ENCODE measurements around the gene BASP1.
"Not testable (repeated sequence)": the region's sequence is repeated elsewhere in the genome, so short reads cannot be mapped to it uniquely, and the experiment has no call there.

Gene BASP1

GRCh38 chr5:17225520-17225919 lies 8.1 kb downstream of the BASP1 start:
- DNase-seq, result no peak

- no peak for DNase-seq
These were observed 10.4 kb downstream of the BASP1 start for GRCh38 chr5:17227868-17228267.

GRCh38 chr5:17228821-17229291 lies 11.4 kb downstream of the BASP1 start:
- DNase-seq, result no peak

DNA sequence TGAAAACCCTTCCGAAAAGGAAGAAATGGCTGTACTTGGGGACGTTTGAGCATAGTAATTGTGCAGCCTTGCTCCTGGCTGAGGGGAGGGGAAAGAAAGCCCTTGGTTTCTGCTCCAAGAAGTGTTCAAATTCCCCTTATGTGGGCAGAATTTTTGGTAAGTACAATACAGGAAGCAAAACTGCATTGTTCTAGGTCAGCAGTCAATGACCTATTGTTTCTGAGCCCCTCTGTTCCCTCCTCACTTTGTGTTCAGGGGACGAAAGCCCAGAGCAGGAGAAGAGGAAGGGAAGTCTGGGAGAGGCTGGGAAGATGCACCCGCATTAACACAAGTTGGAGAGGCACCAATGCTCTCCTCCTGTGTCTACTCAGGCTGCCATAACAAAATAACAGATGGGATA lies 11.9 kb downstream of the BASP1 start:
- DNase-seq, result no peak

GRCh38 chr5:17230191-17230590 lies 12.8 kb downstream of the BASP1 start:
- DNase-seq, result no peak

- no peak for DNase-seq
These were observed 13.5 kb downstream of the BASP1 start for GRCh38 chr5:17230808-17231525.

DNA sequence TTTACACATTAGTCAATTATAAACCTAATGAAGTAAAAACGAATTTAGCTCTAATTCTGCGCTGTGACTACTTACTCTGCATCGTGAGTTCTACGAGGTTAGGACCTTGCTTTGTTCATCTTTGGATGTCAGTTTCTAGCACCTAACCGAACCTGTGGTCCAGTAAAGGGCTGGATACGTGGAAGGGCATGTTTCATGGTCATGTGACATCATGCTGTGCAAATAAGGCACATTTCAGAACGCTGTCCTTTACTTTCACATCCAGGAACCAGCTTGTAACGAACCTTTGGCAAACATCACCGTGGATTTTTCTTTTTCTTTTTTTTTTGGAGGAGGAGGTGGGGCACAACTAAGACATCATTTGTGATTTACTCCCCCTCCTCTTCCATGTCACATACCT lies 15.0 kb downstream of the BASP1 start:
- no peak for DNase-seq

- no peak for DNase-seq
These were observed 16.1 kb downstream of the BASP1 start for GRCh38 chr5:17233488-17233887.

GRCh38 chr5:17234374-17234773 lies 16.9 kb downstream of the BASP1 start:
- DNase-seq, result no peak

GRCh38 chr5:17235731-17236330 lies 18.4 kb downstream of the BASP1 start:
- DNase-seq, result no peak

DNA sequence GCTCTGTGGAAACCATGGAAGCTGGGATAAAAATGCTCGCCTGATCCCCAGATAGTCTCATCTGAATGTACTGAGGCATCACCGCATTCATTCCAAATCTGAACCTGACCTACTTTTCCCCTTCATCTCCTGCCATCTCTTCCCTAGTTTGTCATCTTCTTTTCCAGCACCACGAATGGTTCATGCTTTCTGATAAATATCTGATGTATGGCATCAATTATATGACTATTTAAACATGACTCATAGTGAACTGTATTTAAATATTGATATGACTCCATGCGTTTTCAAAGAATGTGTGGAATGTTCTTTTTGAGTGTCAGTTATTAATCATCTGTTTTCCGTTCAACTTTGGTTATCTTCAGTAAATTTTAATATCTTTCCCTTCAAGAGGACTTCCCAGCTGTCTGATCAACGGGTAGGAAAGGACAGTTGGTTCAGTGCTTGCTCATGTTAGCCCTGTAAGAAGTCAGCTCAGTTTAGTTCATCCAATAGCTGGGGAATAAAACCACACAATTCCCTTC lies 21.1 kb downstream of the BASP1 start:
- no peak for DNase-seq

GRCh38 chr5:17239953-17240352 lies 22.5 kb downstream of the BASP1 start:
- no peak for DNase-seq

GRCh38 chr5:17240487-17240886 lies 23.1 kb downstream of the BASP1 start:
- DNase-seq, result no peak

DNA sequence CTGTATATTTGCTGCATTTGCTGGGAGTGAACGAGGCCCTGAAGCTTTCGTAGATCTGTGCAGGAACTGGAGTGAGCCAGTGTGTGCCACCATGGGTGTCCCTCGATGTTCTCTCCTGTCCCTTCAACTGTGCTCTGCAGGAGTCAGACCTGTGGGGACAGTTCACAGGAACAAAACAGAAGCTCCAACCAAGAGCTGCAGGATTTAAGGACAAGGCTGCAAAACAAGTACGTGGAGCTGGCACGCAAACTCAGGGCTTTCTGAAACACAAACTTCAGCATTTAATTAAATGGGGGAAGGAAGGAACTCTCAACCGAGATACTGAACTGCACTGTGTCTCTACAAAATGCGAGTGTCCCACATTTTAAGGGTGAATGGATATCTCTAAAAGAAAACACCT lies 24.2 kb downstream of the BASP1 start:
- no peak for DNase-seq

DNA sequence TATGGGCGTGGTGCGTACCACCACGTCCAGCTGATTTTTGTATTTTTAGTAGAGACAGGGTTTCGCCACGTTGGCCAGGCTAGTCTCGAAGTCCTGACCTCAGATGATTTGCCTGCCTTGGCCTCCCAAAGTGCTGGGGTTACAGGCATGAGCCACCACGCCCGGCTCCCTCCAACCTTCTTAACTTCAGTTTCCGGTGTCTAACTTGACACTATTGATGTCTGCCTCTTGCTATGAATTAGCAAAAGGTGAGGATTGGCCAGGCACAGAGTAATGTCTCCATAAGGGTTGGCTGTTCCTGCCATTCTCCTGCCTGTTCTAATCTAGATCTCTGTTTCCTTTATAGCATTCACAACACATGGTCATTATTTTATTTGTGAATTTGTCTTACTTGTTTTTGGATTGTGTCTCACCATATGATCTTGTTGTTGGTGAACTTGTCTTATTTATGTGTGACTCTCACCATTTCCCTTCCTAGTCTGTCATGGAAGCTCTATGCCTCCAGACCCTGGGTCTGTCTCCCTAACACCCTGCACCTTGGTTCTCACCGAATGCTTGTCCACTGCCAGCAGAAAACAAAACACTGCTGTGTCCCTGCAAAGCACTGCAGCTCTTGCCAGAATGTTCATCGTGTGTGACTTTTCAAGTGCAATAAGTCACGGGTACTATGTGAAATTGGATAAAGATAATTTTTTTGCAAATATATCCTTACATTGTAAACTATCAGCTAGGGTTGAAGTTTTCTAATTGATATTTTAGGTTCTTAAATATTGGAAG lies 26.0 kb downstream of the BASP1 start:
- no peak for DNase-seq

GRCh38 chr5:17249029-17249634 lies 31.7 kb downstream of the BASP1 start:
- no peak for DNase-seq

DNA sequence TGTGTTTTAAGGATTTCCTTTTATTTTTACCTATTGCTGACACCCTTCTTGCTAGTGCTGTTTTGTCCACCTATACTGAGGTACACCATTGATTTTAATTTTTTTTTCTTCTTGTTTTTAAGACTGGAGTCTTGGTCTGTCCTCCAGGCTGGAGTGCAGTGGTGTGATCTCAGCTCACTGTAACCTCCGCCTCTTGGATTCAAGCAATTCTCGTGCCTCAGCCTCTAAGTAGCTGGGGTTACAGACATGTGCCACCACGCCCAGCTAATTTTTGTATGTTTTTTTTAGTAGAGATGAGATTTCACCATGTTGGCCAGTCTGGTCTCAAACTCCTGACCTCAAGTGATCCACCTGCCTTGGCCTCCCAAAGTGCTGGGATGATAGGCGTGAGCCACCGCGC lies 32.4 kb downstream of the BASP1 start:
- not testable (repeated sequence) for DNase-seq

DNA sequence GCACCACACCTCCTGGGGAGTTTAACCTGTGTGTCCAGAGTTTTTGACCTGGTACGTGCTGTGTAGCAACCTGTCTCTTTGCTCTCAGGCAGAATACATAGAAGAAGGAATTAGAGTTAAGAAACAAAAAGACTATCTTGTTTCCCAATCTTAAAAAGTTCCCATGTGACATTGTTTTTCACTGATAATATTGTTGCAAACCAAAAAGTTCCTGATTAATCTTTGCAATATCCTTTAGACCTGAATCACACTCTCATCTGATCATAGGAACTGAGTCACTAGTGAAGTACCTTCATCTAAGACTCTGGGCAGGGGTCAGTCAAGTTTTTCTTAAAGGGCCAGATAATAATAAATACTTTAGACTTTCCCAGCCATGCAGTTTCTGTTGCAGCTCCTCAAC lies 35.1 kb downstream of the BASP1 start:
- no peak for DNase-seq

GRCh38 chr5:17255471-17256021 lies 38.1 kb downstream of the BASP1 start:
- no peak for DNase-seq

DNA sequence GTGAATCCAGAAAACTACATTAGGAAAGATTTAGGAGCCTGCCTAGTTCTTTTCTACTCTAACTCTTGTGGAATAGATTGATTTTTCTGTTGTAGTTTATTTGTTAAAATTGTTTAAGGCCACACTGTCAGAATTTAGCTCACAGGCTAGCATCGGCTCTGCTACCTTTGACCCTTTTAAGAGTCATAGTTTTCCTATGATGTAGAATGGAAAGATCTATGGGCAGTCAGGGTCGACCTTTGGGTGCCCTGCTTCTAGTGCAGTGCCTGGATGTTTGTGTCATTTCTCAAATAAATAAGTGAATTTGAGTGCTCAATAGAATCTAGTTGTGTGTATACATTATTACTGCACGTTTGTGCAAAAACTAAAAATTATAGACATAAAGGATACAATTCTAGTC lies 38.7 kb downstream of the BASP1 start:
- no peak for DNase-seq

- DNase-seq, result no peak
These were observed 39.4 kb downstream of the BASP1 start for GRCh38 chr5:17256839-17257238.

- DNase-seq, result no peak
These were observed 40.4 kb downstream of the BASP1 start for GRCh38 chr5:17257705-17258273.

DNA sequence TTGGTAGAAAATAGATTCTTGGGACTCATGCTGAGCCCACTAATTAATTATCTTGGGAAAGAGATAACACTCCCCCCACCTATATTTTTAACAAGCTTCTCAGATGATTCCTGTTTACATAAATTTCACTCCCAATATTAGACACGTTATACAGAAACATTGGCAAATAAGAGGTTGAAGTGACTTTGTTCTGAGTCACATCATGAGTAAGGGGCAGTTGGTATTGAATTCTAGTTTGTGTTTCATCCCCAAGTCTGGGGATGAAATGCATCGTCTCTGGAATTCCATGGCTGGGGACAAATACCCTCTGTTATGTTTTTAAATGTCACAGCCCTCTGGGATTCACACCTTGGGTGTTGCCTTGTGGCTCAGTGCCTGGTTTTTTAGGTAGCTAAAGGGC lies 41.0 kb downstream of the BASP1 start:
- DNase-seq, result no peak

Data from NCI-H2081 treated with DMSO at 0.1 percent for 48 hours (cell line).